Chondrocyte (in vitro differentiated cells): Measurements from ENCODE around the gene ANP32A. TPM values are rescaled to one million over a fixed set of nuclear protein-coding genes. Genes with fewer than 3 reads are reported as not detected.

Experiments used
- DNase-seq: peaks from one replicate; pipeline ENCODE4 v3.0.0; 2021; ENCODE audit warnings: mixed read lengths, low spot score
- H3K27ac Mint-ChIP-seq: one replicate; pipeline ENCODE4 v1.8.0; 2021; ENCODE audit warnings: mild to moderate bottlenecking, moderate library complexity, mixed read lengths; ENCODE audit not compliant: unreplicated experiment
- H3K27me3 Mint-ChIP-seq: 2 replicates; pipeline ENCODE4 v1.8.0; 2021; ENCODE audit warnings: low read depth, mixed read lengths
- H3K36me3 Mint-ChIP-seq: 2 replicates; pipeline ENCODE4 v1.8.0; 2021; ENCODE audit warnings: low read depth, mixed read lengths
- H3K4me1 Mint-ChIP-seq: 2 replicates; pipeline ENCODE4 v1.8.0; 2021; ENCODE audit warnings: low read depth, mild to moderate bottlenecking, mixed read lengths
- H3K4me3 Mint-ChIP-seq: one replicate; pipeline ENCODE4 v1.8.0; 2021; ENCODE audit warnings: mild to moderate bottlenecking, moderate library complexity, mixed read lengths; ENCODE audit not compliant: unreplicated experiment
- H3K9me3 Mint-ChIP-seq: 2 replicates; pipeline ENCODE4 v1.8.0; 2021; ENCODE audit warnings: low read depth, mixed read lengths
- CTCF ChIP-seq: fragments of 200-600 bp; sonication (generic); IDR thresholded peaks from 2 replicates; pipeline ENCODE4 v1.5.0; 2021; ENCODE audit warnings: antibody characterized with exemption, mild to moderate bottlenecking, moderate library complexity
- total RNA-seq: library from RNA; stranded (reverse); gene quantifications from 3 replicates; pipeline ENCODE4 v1.2.1, GENCODE V29; 2021

Gene ANP32A
- total RNA-seq, 1 donor from 2014 or later: 117 TPM

- TF ChIP-seq CTCF: no peak
- no peaks in the 10 kb centered on the region for H3K27me3 Mint-ChIP-seq
- no peak overlapping the region for H3K4me3 Mint-ChIP-seq
- DNase-seq: no peak
- H3K4me1 Mint-ChIP-seq: peaks cover 15% of the 10 kb centered on the region
- peaks cover 2% of the 10 kb centered on the region for H3K36me3 Mint-ChIP-seq
- no peak overlapping the region for H3K27ac Mint-ChIP-seq
- no peaks in the 10 kb centered on the region for H3K9me3 Mint-ChIP-seq
Measured at GRCh38 chr15:68823561-68823960, 2.9 kb upstream of the ANP32A start.

GRCh38 chr15:68822818-68823217 is 2.1 kb upstream of the ANP32A start:
- Mint-ChIP-seq H3K4me1 (peaks cover 15% of the 10 kb centered on the region), H3K27me3 (no peaks in the 10 kb centered on the region), H3K36me3 (peaks cover 2% of the 10 kb centered on the region), H3K27ac (no peak overlapping the region), H3K4me3 (no peak overlapping the region), H3K9me3 (no peaks in the 10 kb centered on the region)
- DNase-seq: no peak
- TF ChIP-seq CTCF: no peak

GRCh38 chr15:68821841-68822381 is 1.2 kb upstream of the ANP32A start:
- no peaks in the 10 kb centered on the region for H3K27me3 Mint-ChIP-seq
- H3K4me3 Mint-ChIP-seq: peak overlapping the region; percentile 95

GRCh38 chr15:68821190-68821840 is 620 bp upstream of the ANP32A start:
- no peak for TF ChIP-seq CTCF
- H3K9me3 Mint-ChIP-seq: no peaks in the 10 kb centered on the region
- peak overlapping the region; percentile 95 for H3K4me3 Mint-ChIP-seq
- H3K27ac Mint-ChIP-seq: peak overlapping the region; percentile 97
- no peak for DNase-seq
- no peaks in the 10 kb centered on the region for H3K27me3 Mint-ChIP-seq
- peaks cover 26% of the 10 kb centered on the region for H3K4me1 Mint-ChIP-seq
- peaks cover 2% of the 10 kb centered on the region for H3K36me3 Mint-ChIP-seq

More at GRCh38 chr15:68821841-68822381, 1.2 kb upstream of the ANP32A start:
- TF ChIP-seq CTCF: no peak
- Mint-ChIP-seq H3K36me3 (peaks cover 2% of the 10 kb centered on the region), H3K4me1 (peaks cover 20% of the 10 kb centered on the region), H3K27ac (peak overlapping the region; percentile 58), H3K9me3 (no peaks in the 10 kb centered on the region)
- DNase-seq: no peak

GRCh38 chr15:68819495-68820294 is 1.0 kb downstream of the ANP32A start:
- no peak for TF ChIP-seq CTCF
- Mint-ChIP-seq H3K27me3 (no peaks in the 10 kb centered on the region), H3K4me1 (peaks cover 38% of the 10 kb centered on the region), H3K36me3 (peaks cover 2% of the 10 kb centered on the region), H3K9me3 (no peaks in the 10 kb centered on the region), H3K4me3 (peak overlapping the region; percentile 95), H3K27ac (peak overlapping the region; percentile 97)
- DNase-seq: no peak
